Spleen (tissue), 11 donors: ENCODE data around the gene ELP4. TPM values are rescaled to one million over a fixed set of nuclear protein-coding genes. Genes with fewer than 3 reads are reported as not detected.

Experiments
- DNase-seq: peaks from one replicate; pipeline ENCODE4 v3.0.0-alpha.2; 2020
- H3K27ac ChIP-seq, 8 donors: fragments of 200-600 bp; sonication (generic) in 7 of 8; 1 replicate in 4 of 8; 2 replicates in 4 of 8; pipeline versions ENCODE4 v1.5.0 to v1.8.0; 2016 to 2021; ENCODE audit warnings: inconsistent platforms in 4 of 8, mild to moderate bottlenecking in 4 of 8, moderate library complexity in 1 of 8
- H3K27me3 ChIP-seq, 7 donors: fragments of 200-600 bp; sonication (generic) in 6 of 7; replicated peaks in 1 of 7; 1 replicate in 4 of 7; 2 replicates in 3 of 7; pipeline versions ENCODE4 v1.5.0 to v1.8.0; 2016 to 2021; ENCODE audit warnings: inconsistent platforms in 3 of 7, mild to moderate bottlenecking in 1 of 7
- H3K36me3 ChIP-seq, 6 donors: fragments of 200-600 bp; sonication (generic) in 5 of 6; 1 replicate in 4 of 6; 2 replicates in 2 of 6; pipeline versions ENCODE4 v1.5.0 to v1.8.0; 2016 to 2021; ENCODE audit warnings: inconsistent platforms in 2 of 6
- H3K4me1 ChIP-seq, 6 donors: fragments of 200-600 bp; sonication (generic) in 5 of 6; 1 replicate in 3 of 6; 2 replicates in 3 of 6; pipeline versions ENCODE4 v1.5.0 to v1.8.0; 2016 to 2021; ENCODE audit warnings: inconsistent platforms in 3 of 6
- H3K4me3 ChIP-seq, 8 donors: fragments of 200-600 bp; sonication (generic) in 7 of 8; 1 replicate in 4 of 8; 2 replicates in 4 of 8; pipeline versions ENCODE4 v1.5.0 to v1.8.0; 2016 to 2021; ENCODE audit warnings: inconsistent platforms in 4 of 8, mild to moderate bottlenecking in 4 of 8, moderate library complexity in 2 of 8
- H3K9me3 ChIP-seq, 8 donors: fragments of 200-600 bp; sonication (generic) in 7 of 8; 1 replicate in 4 of 8; 2 replicates in 4 of 8; pipeline versions ENCODE4 v1.5.0 to v1.8.0; 2016 to 2021; ENCODE audit warnings: inconsistent platforms in 4 of 8
- CTCF ChIP-seq, 11 experiments: fragments of 200-600 bp in 7 of 11; fragments of 450-650 bp in 4 of 11; sonication (generic) in 4 of 11; IDR thresholded peaks in 8 of 11; conservative IDR thresholded peaks in 3 of 11; 1 replicate in 7 of 11; 2 replicates in 4 of 11; pipeline versions ENCODE4 v1.4.0 to v1.8.0; 2016 to 2021; ENCODE audit warnings: antibody characterized with exemption in 11 of 11, inconsistent platforms in 4 of 11, mild to moderate bottlenecking in 1 of 11
- POLR2A ChIP-seq, 3 donors: fragments of 450-650 bp; IDR thresholded peaks; one replicate each; pipeline ENCODE4 v1.5.1; 2017; ENCODE audit warnings: antibody characterized with exemption in 3 of 3, mild to moderate bottlenecking in 1 of 3
- POLR2AphosphoS5 ChIP-seq, 3 donors: sonication (generic); formaldehyde crosslinking; IDR thresholded peaks; one replicate each; pipeline ENCODE4 v1.5.1; 2017; ENCODE audit warnings: antibody characterized with exemption in 3 of 3
- WGBS, 5 donors: extraction: QIAGEN DNeasy Blood & Tissue Kit in 3 of 5; methylation state at CpG; one replicate each; pipeline versions ENCODE4 v1.1.5 to v1.1.7; 2013 to 2018; 5-methylcytosine and 5-hydroxymethylcytosine counted together
- intact Hi-C: fragments of 100-400 bp; cut with DNase I; formaldehyde crosslinking; loops from one replicate; pipeline ENCODE4 v1.15.0; 2023; ENCODE audit warnings: low total_unique reads
- polyA plus RNA-seq, 3 donors: library from polyadenylated mRNA; stranded (reverse); fragments of 200-250 nt; gene quantifications; one replicate each; pipeline ENCODE4 v1.2.1, GENCODE V29; 2013
- total RNA-seq, 7 donors: library from RNA; depleted of rRNA in 3 of 7; stranded (reverse); fragments of >200 nt in 3 of 7; fragmentation: NEBNext Ultra II Directional in 4 of 7; extraction: Animal tissue kit (Norgen Biotek cat#: 25700) in 4 of 7; gene quantifications; one replicate each; pipeline versions ENCODE4 v1.1.0 to v1.2.1, GENCODE V29; 2016 to 2021
- donor health status: healthy with polysubstance abuse.
- donor health status: DM: no; HTN: no; CAD: no; lungs with moderate emphysema.
- donor health status: DM: no; HTN: no; CAD: no.
- donor health status: Bipolar disorder and iron deficiency.
- donor health status: healthy.
- donor health status: DM: no; HTN: no; CAD: no.
- donor health status: DM: yes; HTN: yes; CAD: no.

The ELP4 gene
- total and polyA plus RNA-seq, 10 donors = 6.1 to 34.6 (median 21.1) TPM

DNA sequence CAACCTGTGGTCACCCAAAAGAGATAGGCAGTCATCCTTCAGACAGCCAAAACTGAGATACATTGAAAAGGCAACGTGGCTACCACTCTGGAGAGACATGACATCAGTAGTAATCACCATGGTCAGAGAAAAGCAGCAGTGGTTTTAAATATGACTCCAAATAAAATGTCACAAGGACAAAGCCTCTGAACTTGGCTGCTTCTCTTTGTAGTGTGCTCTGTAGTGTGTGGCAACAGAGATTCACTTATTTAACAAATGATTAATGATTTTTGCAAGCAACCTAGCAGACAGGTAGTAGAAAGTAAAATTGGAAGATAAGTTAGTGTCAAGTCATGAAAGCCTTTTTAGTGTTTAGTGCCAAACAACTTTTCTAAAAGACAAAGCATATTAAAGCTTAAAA, 238.0 kb downstream of the ELP4 start:
- Histone ChIP-seq H3K27ac (no peak overlapping the region), H3K4me1 (no peaks in the 10 kb centered on the region), H3K27me3 (no peaks in the 10 kb centered on the region), H3K36me3 (no peaks in the 10 kb centered on the region), H3K9me3 (peaks cover 0 to 1% (median 0%) of the 10 kb centered on the region in 8 donors), H3K4me3 (no peak overlapping the region)
- DNase-seq = no peak
- WGBS, 5 donors = 28 to 74% (median 49%) methylated on average over 1 of the region's 1 CpG
- TF ChIP-seq POLR2AphosphoS5 (IDR thresholded peaks at IDR 0.05) = no peak
- TF ChIP-seq CTCF (IDR thresholded peaks at IDR 0.05 in 8 of 11, conservative IDR thresholded peaks at IDR 0.05 in 3 of 11) = no peak
- TF ChIP-seq POLR2A (IDR thresholded peaks at IDR 0.05) = no peak
- intact Hi-C loops = no loop called here

GRCh38 chr11:31757260-31757835, 247.8 kb downstream of the ELP4 start:
- no peak for DNase-seq
- WGBS, 5 donors = 60 to 69% (median 67%) methylated on average over 3 of the region's 3 CpGs
- Histone ChIP-seq H3K4me3 (no peak overlapping the region), H3K27ac (no peak overlapping the region), H3K36me3 (no peaks in the 10 kb centered on the region), H3K27me3 (no peaks in the 10 kb centered on the region), H3K4me1 (no peaks in the 10 kb centered on the region), H3K9me3 (no peaks in the 10 kb centered on the region)
- intact Hi-C loops = no loop called here
- no peak for TF ChIP-seq CTCF (IDR thresholded peaks at IDR 0.05 in 8 of 11, conservative IDR thresholded peaks at IDR 0.05 in 3 of 11)
- no peak for TF ChIP-seq POLR2A (IDR thresholded peaks at IDR 0.05)
- TF ChIP-seq POLR2AphosphoS5 (IDR thresholded peaks at IDR 0.05) = no peak

GRCh38 chr11:31761636-31762035, 252.1 kb downstream of the ELP4 start:
- no peaks in the 10 kb centered on the region for H3K27me3 ChIP-seq
- no peak for DNase-seq
- H3K9me3 ChIP-seq = no peaks in the 10 kb centered on the region
- no peak overlapping the region for H3K27ac ChIP-seq
- intact Hi-C loops = no loop called here
- WGBS, 5 donors = 91 to 100% (median 97%) methylated on average over 1 of the region's 1 CpG
- no peaks in the 10 kb centered on the region for H3K4me1 ChIP-seq
- no peaks in the 10 kb centered on the region for H3K36me3 ChIP-seq
- TF ChIP-seq POLR2AphosphoS5 (IDR thresholded peaks at IDR 0.05) (no peak), POLR2A (IDR thresholded peaks at IDR 0.05) (no peak), CTCF (IDR thresholded peaks at IDR 0.05 in 8 of 11, conservative IDR thresholded peaks at IDR 0.05 in 3 of 11) (no peak)
- no peak overlapping the region for H3K4me3 ChIP-seq

GRCh38 chr11:31763296-31763695, 253.7 kb downstream of the ELP4 start:
- intact Hi-C loops = no loop called here
- Histone ChIP-seq H3K4me1 (no peaks in the 10 kb centered on the region), H3K36me3 (no peaks in the 10 kb centered on the region), H3K27me3 (no peaks in the 10 kb centered on the region), H3K4me3 (no peak overlapping the region), H3K9me3 (no peaks in the 10 kb centered on the region), H3K27ac (no peak overlapping the region)
- TF ChIP-seq CTCF (IDR thresholded peaks at IDR 0.05 in 8 of 11, conservative IDR thresholded peaks at IDR 0.05 in 3 of 11) (no peak), POLR2AphosphoS5 (IDR thresholded peaks at IDR 0.05) (no peak), POLR2A (IDR thresholded peaks at IDR 0.05) (no peak)
- no peak for DNase-seq
